ENCODE measurements around the gene GPSM1.

Gene GPSM1

GRCh38 chr9:136310273-136311030 lies 16.9 kb upstream of the GPSM1 start:
- no peak for TF ChIP-seq CTCF (conservative IDR thresholded peaks at IDR 0.05; ENCODE audit: low read depth, low read length)
- no peak for DNase-seq (ENCODE audit: low read depth)
- H3K4me3 ChIP-seq (ENCODE audit: low read length): no peak overlapping the region

GRCh38 chr9:136311051-136312008 lies 16.0 kb upstream of the GPSM1 start:
- no peak for TF ChIP-seq CTCF (conservative IDR thresholded peaks at IDR 0.05; ENCODE audit: low read depth, low read length)
- H3K4me3 ChIP-seq (ENCODE audit: low read length): no peak overlapping the region
- no peak for DNase-seq (ENCODE audit: low read depth)

GRCh38 chr9:136312009-136312375 lies 15.3 kb upstream of the GPSM1 start:
- DNase-seq (ENCODE audit: low read depth): no peak
- TF ChIP-seq CTCF (conservative IDR thresholded peaks at IDR 0.05; ENCODE audit: low read depth, low read length): no peak
- H3K4me3 ChIP-seq (ENCODE audit: low read length): no peak overlapping the region

- TF ChIP-seq CTCF (conservative IDR thresholded peaks at IDR 0.05; ENCODE audit: low read depth, low read length): peak; percentile 89
- DNase-seq (ENCODE audit: low read depth): no peak
- no peak overlapping the region for H3K4me3 ChIP-seq (ENCODE audit: low read length)
Measured at GRCh38 chr9:136312436-136312835, 14.9 kb upstream of the GPSM1 start.

GRCh38 chr9:136313111-136314055 lies 14.0 kb upstream of the GPSM1 start:
- H3K4me3 ChIP-seq (ENCODE audit: low read length): no peak overlapping the region
- no peak for DNase-seq (ENCODE audit: low read depth)
- no peak for TF ChIP-seq CTCF (conservative IDR thresholded peaks at IDR 0.05; ENCODE audit: low read depth, low read length)

GRCh38 chr9:136314056-136314416 lies 13.3 kb upstream of the GPSM1 start:
- no peak for DNase-seq (ENCODE audit: low read depth)
- TF ChIP-seq CTCF (conservative IDR thresholded peaks at IDR 0.05; ENCODE audit: low read depth, low read length): no peak
- H3K4me3 ChIP-seq (ENCODE audit: low read length): no peak overlapping the region
